Uterus (tissue), 4 donors: ENCODE results near the gene MAEA. TPM values are rescaled to one million over a fixed set of nuclear protein-coding genes. Genes with fewer than 3 reads are reported as not detected.

Experiments used
- DNase-seq, 2 donors: peaks; one replicate each; pipeline ENCODE4 v3.0.0-alpha.2; 2019 to 2020
- H3K27ac ChIP-seq, 2 donors: fragments of 200-600 bp; sonication (generic); 1 replicate in 1 of 2; 2 replicates in 1 of 2; pipeline ENCODE4 v1.5.1; 2016 to 2018
- H3K27me3 ChIP-seq, 2 donors: fragments of 200-600 bp; sonication (generic); one replicate each; pipeline ENCODE4 v1.5.1; 2018 to 2019; ENCODE audit warnings: control low read depth in 1 of 2
- H3K36me3 ChIP-seq, 2 donors: fragments of 200-600 bp; sonication (generic); one replicate each; pipeline ENCODE4 v1.5.1; 2019; ENCODE audit warnings: control low read depth in 1 of 2
- H3K4me1 ChIP-seq, 2 donors: fragments of 200-600 bp; sonication (generic); one replicate each; pipeline ENCODE4 v1.5.1; 2018 to 2019; ENCODE audit warnings: control low read depth in 1 of 2
- H3K4me3 ChIP-seq, 2 donors: fragments of 200-600 bp; sonication (generic); 1 replicate in 1 of 2; 2 replicates in 1 of 2; pipeline ENCODE4 v1.5.1; 2018 to 2019; ENCODE audit warnings: mild to moderate bottlenecking in 1 of 2
- H3K9me3 ChIP-seq, 2 donors: fragments of 200-600 bp; sonication (generic); one replicate each; pipeline ENCODE4 v1.5.1; 2019; ENCODE audit warnings: control low read depth in 1 of 2
- CTCF ChIP-seq, 4 experiments: fragments of 200-600 bp in 2 of 4; fragments of 450-650 bp in 2 of 4; sonication (generic) in 2 of 4; IDR thresholded peaks; one replicate each; pipeline ENCODE4 v1.5.1; 2016 to 2019; ENCODE audit warnings: antibody characterized with exemption in 4 of 4, mild to moderate bottlenecking in 2 of 4, moderate library complexity in 1 of 4
- POLR2A ChIP-seq, 2 donors: fragments of 450-650 bp; IDR thresholded peaks; one replicate each; pipeline ENCODE4 v1.6.1; 2016; ENCODE audit warnings: antibody characterized with exemption in 2 of 2, mild to moderate bottlenecking in 1 of 2, moderate library complexity in 1 of 2
- intact Hi-C: fragments of 100-400 bp; cut with DNase I; formaldehyde crosslinking; loops from one replicate; pipeline ENCODE4 v1.15.1; 2023; ENCODE audit warnings: low total_unique reads
- total RNA-seq, 4 donors: library from RNA; depleted of rRNA in 3 of 4; stranded (reverse); fragments of >200 nt in 3 of 4; gene quantifications; one replicate each; pipeline versions ENCODE4 v1.1.0 to v1.2.4, GENCODE V29; 2014 to 2023
- donor health status: DM: yes; HTN: yes; CAD: no.

MAEA gene
- total RNA-seq, 4 donors from 2014 or later, result 32.3 to 70.7 (median 67.8) TPM

GRCh38 chr4:1247864-1248244, 41.8 kb upstream of the MAEA start:
- H3K9me3 ChIP-seq, result no peaks in the 10 kb centered on the region
- peak overlapping the region; percentile 95 to 97 for H3K27ac ChIP-seq
- DNase-seq, result no peak
- no peaks in the 10 kb centered on the region for H3K36me3 ChIP-seq
- H3K27me3 ChIP-seq, result no peaks in the 10 kb centered on the region
- H3K4me3 ChIP-seq, result peak overlapping the region; percentile 50 to 75
- H3K4me1 ChIP-seq, result peaks cover 8 to 47% of the 10 kb centered on the region in 2 donors
- intact Hi-C loops, result loop anchor here (5.0 kb wide), 3 partner anchors 36 to 99 kb away; partner anchors contain the start of gene UVSSA
- no peak for TF ChIP-seq CTCF (IDR thresholded peaks at IDR 0.05)
- TF ChIP-seq POLR2A (IDR thresholded peaks at IDR 0.05), result no peak

DNA sequence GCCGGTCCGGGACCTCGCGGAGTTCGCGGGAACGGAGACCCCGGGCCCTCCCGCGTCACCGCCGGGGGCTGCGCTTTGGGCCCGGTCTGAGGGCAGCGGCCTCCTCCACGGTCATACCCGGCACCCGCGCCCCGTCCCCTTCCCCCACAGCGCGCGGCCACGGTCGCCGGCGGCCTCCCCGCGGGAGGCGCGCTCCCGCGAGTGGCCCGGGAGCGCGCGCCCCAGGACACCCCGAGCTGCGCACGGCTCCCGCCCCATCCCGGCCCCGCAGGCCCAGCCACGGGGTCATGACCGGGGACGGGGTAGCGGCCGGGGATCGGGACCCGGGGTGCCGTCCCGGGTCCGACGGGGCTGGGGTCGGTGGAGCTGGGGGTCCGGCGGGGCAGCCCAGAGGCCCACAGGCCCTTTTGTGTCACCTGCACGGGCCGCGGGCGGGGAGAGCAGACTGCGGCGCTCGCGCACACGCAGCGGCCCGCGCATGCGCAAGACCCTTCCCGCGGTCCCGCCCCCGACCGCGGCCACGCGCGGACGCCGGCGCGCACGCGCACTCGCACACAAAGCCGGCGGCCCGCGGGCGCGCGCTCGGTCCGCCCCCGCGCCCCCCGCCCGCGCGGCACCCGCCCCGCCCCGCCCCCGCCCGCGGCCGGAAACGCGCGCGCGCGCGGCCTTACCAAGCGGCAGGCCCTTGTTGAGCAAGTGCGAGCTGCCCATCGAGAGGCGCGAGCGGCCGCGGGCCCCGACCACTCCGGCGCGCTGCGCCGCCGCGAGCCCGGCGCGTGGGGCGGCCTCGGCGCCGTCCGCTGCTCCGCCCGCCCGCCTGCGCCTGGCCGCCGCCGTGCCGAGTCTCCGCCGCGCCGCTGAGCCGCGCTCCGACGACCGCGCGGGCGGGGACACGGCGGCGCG, 41.2 kb upstream of the MAEA start, which contains the start of gene CTBP1:
Gene CTBP1, minus strand, starts transcription at position 886 of the 903 bp plus-strand sequence. CDS start 7,799 bp downstream, outside the sequence.
- intact Hi-C loops, result loop anchor here (5.0 kb wide), 3 partner anchors 36 to 99 kb away; partner anchors contain the start of gene UVSSA
- Histone ChIP-seq H3K27me3 (no peaks in the 10 kb centered on the region), H3K4me1 (peaks cover 8 to 43% of the 10 kb centered on the region in 2 donors), H3K27ac (peak within 1 kb of the TSS; percentile 95 to 98), H3K36me3 (no peaks in the 10 kb centered on the region), H3K4me3 (peak within 1 kb of the TSS; percentile 50 to 75), H3K9me3 (no peaks in the 10 kb centered on the region)
- TF ChIP-seq POLR2A (IDR thresholded peaks at IDR 0.05), result peak in 1 of 2 donors; percentile 77
- TF ChIP-seq CTCF (IDR thresholded peaks at IDR 0.05), result no peak
- peak; percentile 68 to 84 for DNase-seq

DNA sequence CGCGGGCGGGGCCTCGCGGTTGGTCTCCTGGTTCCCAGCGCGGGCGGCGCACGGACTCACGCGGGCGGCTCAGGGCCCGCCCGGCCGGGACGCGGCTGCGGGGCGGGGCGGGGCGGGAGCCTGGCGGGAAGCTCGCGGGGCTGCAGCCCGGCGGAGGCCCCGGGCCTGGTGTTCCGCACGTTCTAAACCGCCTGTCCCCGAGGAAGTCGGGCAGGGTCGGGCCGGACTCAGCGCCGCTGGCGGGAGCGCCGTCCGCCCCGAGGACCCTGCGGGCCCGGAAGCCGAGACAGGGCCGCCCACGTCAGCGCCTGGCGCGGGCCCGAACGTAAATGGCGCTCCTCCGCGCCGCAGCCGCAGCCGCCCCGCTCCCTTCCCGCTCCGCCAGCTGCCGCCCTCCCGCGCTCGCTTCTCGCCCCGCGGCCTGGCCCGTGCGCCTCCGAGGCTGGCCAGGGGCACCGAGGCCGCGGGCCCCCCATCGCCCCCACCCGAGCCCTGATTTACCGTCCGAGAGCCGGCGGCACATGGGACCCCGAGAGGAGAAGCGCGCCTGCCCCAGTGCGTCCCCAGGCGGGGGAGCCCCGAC, 40.5 kb upstream of the MAEA start:
- intact Hi-C loops, result loop anchor here (5.0 kb wide), 3 partner anchors 37 to 98 kb away; partner anchors contain the start of gene UVSSA
- peak overlapping the region; percentile 39 to 70 for H3K4me3 ChIP-seq
- H3K27me3 ChIP-seq, result no peaks in the 10 kb centered on the region
- no peaks in the 10 kb centered on the region for H3K36me3 ChIP-seq
- peak overlapping the region; percentile 95 to 98 for H3K27ac ChIP-seq
- H3K4me1 ChIP-seq, result peaks cover 8 to 38% of the 10 kb centered on the region in 2 donors
- TF ChIP-seq POLR2A (IDR thresholded peaks at IDR 0.05), result peak in 1 of 2 donors; percentile 63
- no peak for TF ChIP-seq CTCF (IDR thresholded peaks at IDR 0.05)
- peak; percentile 80 to 84 for DNase-seq
- no peaks in the 10 kb centered on the region for H3K9me3 ChIP-seq

- intact Hi-C loops, result loop anchor here (5.0 kb wide), 3 partner anchors 38 to 97 kb away; partner anchors contain the start of gene UVSSA
- DNase-seq, result peak; percentile 57 to 68
- Histone ChIP-seq H3K4me1 (peaks cover 8 to 32% of the 10 kb centered on the region in 2 donors), H3K27ac (peak overlapping the region; percentile 95 to 98), H3K9me3 (no peaks in the 10 kb centered on the region), H3K36me3 (no peaks in the 10 kb centered on the region), H3K4me3 (peak overlapping the region; percentile 39 to 70), H3K27me3 (no peaks in the 10 kb centered on the region)
- TF ChIP-seq POLR2A (IDR thresholded peaks at IDR 0.05) (no peak), CTCF (IDR thresholded peaks at IDR 0.05) (no peak)
Observed at GRCh38 chr4:1249731-1250526, 39.8 kb upstream of the MAEA start.
